T-cell (primary cell): Measurements from ENCODE around the gene RBM12. TPM values are rescaled to one million over a fixed set of nuclear protein-coding genes. Genes with fewer than 3 reads are reported as not detected.
"Not testable (repeated sequence)": the region's sequence is repeated elsewhere in the genome, so short reads cannot be mapped to it uniquely, and the experiment has no call there.

ENCODE experiments used
- ATAC-seq, 4 experiments: fragments of 200-7000 bp in 3 of 4; fragments of 150-1000 bp in 1 of 4; cut with Tn5 transposase; replicated peaks in 1 of 4; 1 replicate in 3 of 4; 2 replicates in 1 of 4; pipeline ENCODE4 v1.10.0; 2021; ENCODE audit warnings: moderate library complexity in 3 of 4, mild to moderate bottlenecking in 2 of 4, moderate number of reproducible peaks in 1 of 4
- CTCF ChIA-PET, 2 donors: fragments of 300-600 bp; sonication (Branson Sonifier 250); formaldehyde crosslinking; loops; one replicate each; lab custom pipeline; 2022; ENCODE audit warnings: antibody characterized with exemption in 2 of 2; lab: Charles Lee
- POLR2A ChIA-PET, 2 donors: fragments of 300-600 bp; sonication (Branson Sonifier 250); formaldehyde crosslinking; loops; one replicate each; lab custom pipeline; 2022; ENCODE audit warnings: antibody characterized with exemption in 2 of 2; lab: Charles Lee
- DNase-seq, 35 experiments: peaks; one replicate each; pipeline versions ENCODE4 v3.0.0 to v3.0.0-alpha.2; 2013 to 2023
- H3K27ac ChIP-seq: one replicate; pipeline ENCODE4 v1.5.1; 2013; ENCODE audit warnings: low read length
- H3K27me3 ChIP-seq, 2 experiments: replicated peaks in 1 of 2; 1 replicate in 1 of 2; 2 replicates in 1 of 2; pipeline versions ENCODE4 v1.6.1 to v1.7.0; 2013; ENCODE audit warnings: low read length in 1 of 2, mixed read lengths in 1 of 2; ENCODE audit not compliant: control insufficient read depth in 2 of 2, insufficient read depth in 2 of 2; ENCODE audit errors: extremely low read depth in 1 of 2
- H3K36me3 ChIP-seq, 2 donors: 1 replicate in 1 of 2; 2 replicates in 1 of 2; pipeline versions ENCODE4 v1.6.1 to v1.7.0; 2013; ENCODE audit warnings: low read length in 1 of 2; ENCODE audit not compliant: control insufficient read depth in 2 of 2, insufficient read depth in 1 of 2; ENCODE audit errors: extremely low read depth in 1 of 2
- H3K4me1 ChIP-seq, 2 experiments: 1 replicate in 1 of 2; 2 replicates in 1 of 2; pipeline versions ENCODE4 v1.6.1 to v1.7.0; 2013; ENCODE audit warnings: low read length in 2 of 2, mixed read lengths in 1 of 2; ENCODE audit not compliant: insufficient read depth in 2 of 2, control insufficient read depth in 1 of 2; ENCODE audit errors: extremely low read depth in 1 of 2
- H3K4me3 ChIP-seq, 2 donors: 1 replicate in 1 of 2; 2 replicates in 1 of 2; pipeline versions ENCODE4 v1.5.1 to v1.7.0; 2013; ENCODE audit warnings: mild to moderate bottlenecking in 2 of 2, low read length in 1 of 2, moderate library complexity in 1 of 2; ENCODE audit not compliant: control insufficient read depth in 1 of 2; ENCODE audit errors: extremely low read depth in 1 of 2
- H3K9me3 ChIP-seq: 2 replicates; pipeline ENCODE4 v1.7.0; 2013
- H3K27ac Mint-ChIP-seq, 2 donors: one replicate each; pipeline ENCODE4 v1.8.0; 2020 to 2021; ENCODE audit warnings: mild to moderate bottlenecking in 2 of 2, mixed read lengths in 2 of 2
- H3K27me3 Mint-ChIP-seq, 2 donors: one replicate each; pipeline ENCODE4 v1.8.0; 2021 to 2022; ENCODE audit warnings: mixed read lengths in 2 of 2
- H3K36me3 Mint-ChIP-seq: one replicate; pipeline ENCODE4 v1.8.0; 2021; ENCODE audit warnings: mixed read lengths
- H3K4me1 Mint-ChIP-seq, 3 donors: one replicate each; pipeline ENCODE4 v1.8.0; 2020 to 2022; ENCODE audit warnings: mixed read lengths in 3 of 3, mild to moderate bottlenecking in 1 of 3
- H3K4me3 Mint-ChIP-seq, 3 donors: one replicate each; pipeline ENCODE4 v1.8.0; 2020 to 2022; ENCODE audit warnings: mild to moderate bottlenecking in 3 of 3, mixed read lengths in 3 of 3, moderate library complexity in 3 of 3
- H3K9me3 Mint-ChIP-seq, 3 donors: one replicate each; pipeline ENCODE4 v1.8.0; 2020 to 2022; ENCODE audit warnings: mixed read lengths in 3 of 3
- WGBS: methylation state at CpG from one replicate; pipeline ENCODE4 v1.1.5; 2013; ENCODE audit warnings: missing lambda C conversion rate; ENCODE audit not compliant: insufficient coverage; 5-methylcytosine and 5-hydroxymethylcytosine counted together
- total RNA-seq, 35 experiments: library from RNA in 6 of 35; stranded (reverse) in 6 of 35; fragments of 120-200 nt in 1 of 35; gene quantifications; one replicate each; pipeline versions ENCODE4 v1.2.1 to v1.2.4 and lab custom pipeline; 2013 to 2026

The RBM12 gene, protein sequence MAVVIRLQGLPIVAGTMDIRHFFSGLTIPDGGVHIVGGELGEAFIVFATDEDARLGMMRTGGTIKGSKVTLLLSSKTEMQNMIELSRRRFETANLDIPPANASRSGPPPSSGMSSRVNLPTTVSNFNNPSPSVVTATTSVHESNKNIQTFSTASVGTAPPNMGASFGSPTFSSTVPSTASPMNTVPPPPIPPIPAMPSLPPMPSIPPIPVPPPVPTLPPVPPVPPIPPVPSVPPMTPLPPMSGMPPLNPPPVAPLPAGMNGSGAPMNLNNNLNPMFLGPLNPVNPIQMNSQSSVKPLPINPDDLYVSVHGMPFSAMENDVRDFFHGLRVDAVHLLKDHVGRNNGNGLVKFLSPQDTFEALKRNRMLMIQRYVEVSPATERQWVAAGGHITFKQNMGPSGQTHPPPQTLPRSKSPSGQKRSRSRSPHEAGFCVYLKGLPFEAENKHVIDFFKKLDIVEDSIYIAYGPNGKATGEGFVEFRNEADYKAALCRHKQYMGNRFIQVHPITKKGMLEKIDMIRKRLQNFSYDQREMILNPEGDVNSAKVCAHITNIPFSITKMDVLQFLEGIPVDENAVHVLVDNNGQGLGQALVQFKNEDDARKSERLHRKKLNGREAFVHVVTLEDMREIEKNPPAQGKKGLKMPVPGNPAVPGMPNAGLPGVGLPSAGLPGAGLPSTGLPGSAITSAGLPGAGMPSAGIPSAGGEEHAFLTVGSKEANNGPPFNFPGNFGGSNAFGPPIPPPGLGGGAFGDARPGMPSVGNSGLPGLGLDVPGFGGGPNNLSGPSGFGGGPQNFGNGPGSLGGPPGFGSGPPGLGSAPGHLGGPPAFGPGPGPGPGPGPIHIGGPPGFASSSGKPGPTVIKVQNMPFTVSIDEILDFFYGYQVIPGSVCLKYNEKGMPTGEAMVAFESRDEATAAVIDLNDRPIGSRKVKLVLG
- total RNA-seq, result 100 to 1,000 TPM in 3 of 5 donors, 10 to 100 TPM in 2; 89.5 to 113 (median 109) TPM
- 58.5 TPM for total RNA-seq (2013)
- total RNA-seq (lab: John Stamatoyannopoulos, UW), result 107 to 390 (median 153) reads per million in 29 experiments

DNA sequence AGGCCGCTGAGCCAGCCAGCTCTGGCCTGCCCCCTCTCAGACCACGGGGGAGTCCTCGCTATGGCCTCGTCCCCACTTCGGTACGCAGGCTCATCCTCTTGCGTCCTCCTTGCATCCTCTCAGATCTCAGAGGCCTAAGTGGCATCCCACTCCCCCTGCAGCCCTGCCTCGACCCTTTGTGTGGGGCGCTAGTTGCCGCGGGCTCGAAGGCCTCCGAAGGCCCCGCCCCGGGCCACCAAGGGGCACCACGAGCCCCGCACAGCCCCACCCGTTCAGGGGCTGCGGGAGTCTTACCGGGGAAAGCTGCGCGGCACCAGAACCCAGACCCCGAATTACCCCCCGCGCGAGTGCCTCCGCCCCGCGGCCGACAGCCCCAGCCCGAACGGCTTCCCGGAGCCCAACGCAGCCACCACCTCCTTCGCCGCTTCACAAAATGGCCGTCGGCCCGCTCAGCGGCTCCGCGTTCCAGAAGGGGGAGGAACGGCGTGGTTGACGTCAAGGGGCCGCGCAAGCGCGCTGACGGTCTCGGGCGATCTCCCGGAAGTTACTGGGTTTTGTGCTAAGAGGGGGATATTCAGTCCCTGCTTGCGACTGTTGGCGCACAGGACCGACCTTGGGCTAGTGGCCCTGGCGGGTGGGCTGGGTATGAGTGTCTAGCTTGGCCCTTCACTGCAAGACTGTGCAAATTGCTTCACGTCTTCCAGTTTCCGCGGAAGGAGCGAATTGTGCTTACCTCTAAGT is at the start of gene RBM12, which contains the start of gene CPNE1:
RBM12 (minus strand) TSS at position 435 of the 741 bp plus-strand sequence. CDS start 9,578 bp downstream, outside the sequence.
CPNE1 (minus strand) TSS at position 435 of the 741 bp plus-strand sequence. CDS start 31,977 bp downstream, outside the sequence.
- no peaks in the 10 kb centered on the region for H3K27me3 ChIP-seq

DNA sequence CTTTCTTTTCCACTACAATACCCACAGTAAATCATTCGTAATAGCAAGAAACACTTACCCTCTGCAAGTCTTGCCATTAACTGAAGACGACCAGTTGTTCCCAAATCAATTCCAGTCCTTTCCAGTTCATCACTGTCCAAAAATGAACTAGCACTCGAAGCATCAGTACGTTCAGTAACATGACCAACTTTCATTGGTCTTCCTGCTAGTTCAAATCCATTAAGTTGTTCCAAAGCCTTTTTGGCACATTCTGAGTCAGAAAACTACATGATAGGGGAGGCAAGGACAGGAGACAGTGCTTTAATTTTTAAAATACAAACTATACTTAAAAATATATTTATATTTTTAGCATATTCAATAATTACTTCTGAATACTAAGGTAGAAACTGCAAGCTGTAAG is 49.4 kb upstream of the RBM12 start:
- Mint-ChIP-seq H3K4me1 (peaks cover 53 to 69% (median 65%) of the 10 kb centered on the region in 3 donors), H3K9me3 (no peaks in the 10 kb centered on the region), H3K27ac (no peak overlapping the region), H3K27me3 (no peaks in the 10 kb centered on the region), H3K4me3 (no peak overlapping the region), H3K36me3 (peaks cover 53% of the 10 kb centered on the region)
- 94% methylated on average over 2 of the region's 4 CpGs for WGBS
- CTCF ChIA-PET, result interaction anchor here (0.7 to 1.7 kb wide), 3 partner anchors 13 to 240 kb away, joined by 3 to 8 read pairs (median 4); no protein-coding TSS in a partner anchor
- ATAC-seq (no peak), DNase-seq (no peak)
- Histone ChIP-seq H3K4me1 (peaks cover 2 to 33% of the 10 kb centered on the region in 2 experiments), H3K4me3 (no peak overlapping the region), H3K27me3 (no peaks in the 10 kb centered on the region), H3K9me3 (no peaks in the 10 kb centered on the region), H3K36me3 (peaks cover 23 to 92% of the 10 kb centered on the region in 2 donors), H3K27ac (no peak overlapping the region)
- POLR2A ChIA-PET, result interaction anchor here (0.7 to 1.7 kb wide), 10 partner anchors 9 to 26 kb away, joined by 3 to 25 read pairs (median 6); no protein-coding TSS in a partner anchor

More for the DNA sequence above, at the start of gene RBM12, which contains the start of gene CPNE1:
- WGBS, result 0% methylated on average over 61 of the region's 61 CpGs
- peak within 1 kb of the TSS; percentile 99 for H3K27ac Mint-ChIP-seq
- no peaks in the 10 kb centered on the region for H3K27me3 Mint-ChIP-seq
- peaks cover 12% of the 10 kb centered on the region for H3K36me3 Mint-ChIP-seq
- Histone ChIP-seq H3K4me3 (peak within 1 kb of the TSS; percentile 88 to 99), H3K27ac (peak within 1 kb of the TSS; percentile 100), H3K4me1 (peaks cover 30 to 39% of the 10 kb centered on the region in 2 experiments), H3K36me3 (peaks cover 0 to 14% of the 10 kb centered on the region in 2 donors), H3K9me3 (no peaks in the 10 kb centered on the region)
- peak; percentile 81 to 85 (median 83) for ATAC-seq
- peak within 1 kb of the TSS; percentile 92 to 95 (median 93) for H3K4me3 Mint-ChIP-seq
- no peaks in the 10 kb centered on the region for H3K9me3 Mint-ChIP-seq
- peaks cover 48 to 50% (median 50%) of the 10 kb centered on the region in 3 donors for H3K4me1 Mint-ChIP-seq
- DNase-seq, result peak; percentile 87 to 96 (median 92)
- ChIA-PET POLR2A (interaction anchor here (0.5 to 2.0 kb wide), 8 partner anchors 10 to 253 kb away, joined by 3 to 13 read pairs (median 6); partner anchors contain the start of genes RBM39 (in 2 of the 2) and SPAG4 (in 2 of the 2)), CTCF (interaction anchor here in 1 of 2 donors (0.5 to 2.9 kb wide), 3 partner anchors 18 to 49 kb away, joined by 3 to 13 read pairs (median 8); partner anchors contain the start of gene SPAG4)

DNA sequence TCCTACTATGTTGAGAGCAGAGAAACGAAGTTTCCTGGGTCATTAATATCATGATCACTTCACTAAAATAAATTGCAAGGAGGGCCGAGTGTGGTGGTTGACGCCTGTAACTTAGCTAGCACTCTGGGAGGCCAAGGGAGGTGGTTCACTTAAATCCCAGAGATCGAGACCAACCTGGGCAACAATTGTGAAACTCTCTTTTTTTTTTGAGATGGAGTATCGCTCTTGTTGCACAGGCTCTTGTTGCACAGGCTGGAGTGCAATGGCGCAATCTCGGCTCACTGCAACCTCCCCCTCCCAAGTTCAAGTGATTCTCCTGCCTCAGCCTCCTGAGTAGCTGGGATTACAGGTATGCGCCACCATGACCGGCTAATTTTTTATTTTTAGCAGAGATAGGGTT is 48.4 kb upstream of the RBM12 start:
- H3K9me3 ChIP-seq, DNase-seq, H3K27me3 ChIP-seq, H3K9me3 Mint-ChIP-seq, CTCF ChIA-PET, H3K27me3 Mint-ChIP-seq, H3K27ac ChIP-seq, H3K4me3 ChIP-seq, ATAC-seq: not testable (repeated sequence)
- H3K4me1 ChIP-seq, result peaks cover 2 to 31% of the 10 kb centered on the region in 2 experiments
- POLR2A ChIA-PET, result interaction anchor here (0.5 to 1.2 kb wide), 6 partner anchors 16 to 65 kb away, joined by 3 to 9 read pairs (median 4); no protein-coding TSS in a partner anchor
- Mint-ChIP-seq H3K4me1 (peaks cover 57 to 69% (median 68%) of the 10 kb centered on the region in 3 donors), H3K27ac (peak overlapping the region; percentile 7 to 27), H3K4me3 (peak overlapping the region in 2 of 3 donors; percentile 19 to 31), H3K36me3 (peaks cover 54% of the 10 kb centered on the region)
- peaks cover 19 to 91% of the 10 kb centered on the region in 2 donors for H3K36me3 ChIP-seq
- WGBS, result 91% methylated on average over 3 of the region's 9 CpGs

DNA sequence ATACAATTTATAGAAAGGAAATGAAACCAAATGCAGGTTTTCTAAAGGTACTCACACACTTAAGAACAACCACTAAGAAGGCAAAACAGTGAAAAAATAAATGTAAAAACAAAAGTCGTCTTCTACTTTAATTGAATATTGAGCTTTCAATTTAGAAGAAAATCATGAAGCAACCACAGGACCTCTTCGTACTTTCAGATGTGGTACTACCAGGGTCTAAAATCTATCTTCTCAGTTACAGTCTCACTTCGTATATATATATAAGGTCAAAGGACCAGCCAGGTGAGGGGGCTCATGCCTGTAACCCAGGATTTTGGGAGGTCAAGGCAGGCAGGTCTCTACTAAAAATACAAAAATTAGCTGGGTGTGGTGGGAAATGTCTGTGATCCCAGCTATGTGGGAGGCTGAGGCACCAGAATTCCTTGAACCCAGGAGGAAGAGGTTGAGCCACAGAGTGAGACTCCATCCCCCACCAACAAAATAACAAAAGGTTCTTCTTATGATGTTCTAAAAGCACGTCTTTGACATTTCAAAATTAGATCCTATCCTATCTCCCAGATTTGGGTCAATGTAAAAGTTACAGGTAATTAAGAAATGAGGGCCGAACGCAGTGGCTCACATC is 47.0 kb upstream of the RBM12 start:
- Histone ChIP-seq H3K4me3 (no peak overlapping the region), H3K27ac (peak overlapping the region; percentile 35), H3K4me1 (peaks cover 2 to 26% of the 10 kb centered on the region in 2 experiments), H3K27me3 (no peaks in the 10 kb centered on the region), H3K9me3 (no peaks in the 10 kb centered on the region), H3K36me3 (peaks cover 14 to 90% of the 10 kb centered on the region in 2 donors)
- Mint-ChIP-seq H3K27ac (peak overlapping the region; percentile 78 to 79), H3K9me3 (no peaks in the 10 kb centered on the region), H3K27me3 (no peaks in the 10 kb centered on the region), H3K4me3 (peak overlapping the region; percentile 39 to 47 (median 43)), H3K4me1 (peaks cover 49 to 64% (median 61%) of the 10 kb centered on the region in 3 donors), H3K36me3 (peaks cover 53% of the 10 kb centered on the region)
- WGBS, result no CpG with 5 or more reads among the region's 6 CpGs
- DNase-seq (no peak), ATAC-seq (no peak)
- ChIA-PET CTCF (interaction anchor here in 1 of 2 donors (0.6 to 1.3 kb wide), 4 partner anchors 8 to 264 kb away, joined by 3 to 4 read pairs (median 3); no protein-coding TSS in a partner anchor), POLR2A (interaction anchor here (0.6 to 3.1 kb wide), 9 partner anchors 11 to 107 kb away, joined by 3 to 29 read pairs (median 5); partner anchors contain the start of gene RBM39 (in 1 of the 2))
